Measurements from ENCODE around the gene CXCL1.

The CXCL1 gene

GRCh38 chr4:73842696-73843095, 26.5 kb upstream of the CXCL1 start:
- DNase-seq (ENCODE audit: low read depth): no peak
- TF ChIP-seq, protein P1, sequence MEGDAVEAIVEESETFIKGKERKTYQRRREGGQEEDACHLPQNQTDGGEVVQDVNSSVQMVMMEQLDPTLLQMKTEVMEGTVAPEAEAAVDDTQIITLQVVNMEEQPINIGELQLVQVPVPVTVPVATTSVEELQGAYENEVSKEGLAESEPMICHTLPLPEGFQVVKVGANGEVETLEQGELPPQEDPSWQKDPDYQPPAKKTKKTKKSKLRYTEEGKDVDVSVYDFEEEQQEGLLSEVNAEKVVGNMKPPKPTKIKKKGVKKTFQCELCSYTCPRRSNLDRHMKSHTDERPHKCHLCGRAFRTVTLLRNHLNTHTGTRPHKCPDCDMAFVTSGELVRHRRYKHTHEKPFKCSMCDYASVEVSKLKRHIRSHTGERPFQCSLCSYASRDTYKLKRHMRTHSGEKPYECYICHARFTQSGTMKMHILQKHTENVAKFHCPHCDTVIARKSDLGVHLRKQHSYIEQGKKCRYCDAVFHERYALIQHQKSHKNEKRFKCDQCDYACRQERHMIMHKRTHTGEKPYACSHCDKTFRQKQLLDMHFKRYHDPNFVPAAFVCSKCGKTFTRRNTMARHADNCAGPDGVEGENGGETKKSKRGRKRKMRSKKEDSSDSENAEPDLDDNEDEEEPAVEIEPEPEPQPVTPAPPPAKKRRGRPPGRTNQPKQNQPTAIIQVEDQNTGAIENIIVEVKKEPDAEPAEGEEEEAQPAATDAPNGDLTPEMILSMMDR (IDR thresholded peaks at IDR 0.05; ENCODE audit: low read depth, low read length, missing control alignments): no peak
- no peak overlapping the region for H3K4me3 ChIP-seq (ENCODE audit: low read depth, low read length)

DNA sequence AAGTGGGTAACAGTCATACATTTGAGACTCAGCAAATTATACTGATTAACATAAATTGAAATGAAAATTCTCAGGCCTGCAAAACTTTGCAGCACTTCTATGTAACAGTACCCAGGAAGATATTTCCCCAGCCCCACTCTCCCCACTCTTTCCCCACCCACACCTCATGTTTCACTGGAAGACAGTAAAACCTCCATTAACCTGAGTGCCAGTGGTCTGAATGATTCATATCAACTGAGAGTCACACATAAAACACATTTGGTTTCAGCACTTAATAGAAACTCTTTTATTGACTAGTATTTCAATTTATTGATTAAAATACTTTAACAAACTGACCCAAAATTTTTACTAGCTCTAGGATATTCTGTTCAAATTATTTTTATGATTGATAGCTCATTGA, 25.8 kb upstream of the CXCL1 start:
- DNase-seq (ENCODE audit: low read depth): no peak
- no peak overlapping the region for H3K4me3 ChIP-seq (ENCODE audit: low read depth, low read length)
- TF ChIP-seq, protein P1 (IDR thresholded peaks at IDR 0.05; ENCODE audit: low read depth, low read length, missing control alignments): no peak

- no peak overlapping the region for H3K4me3 ChIP-seq (ENCODE audit: low read depth, low read length)
- no peak for DNase-seq (ENCODE audit: low read depth)
- TF ChIP-seq, protein P1 (IDR thresholded peaks at IDR 0.05; ENCODE audit: low read depth, low read length, missing control alignments): no peak
Measured at GRCh38 chr4:73844345-73844744, 24.8 kb upstream of the CXCL1 start.

- H3K4me3 ChIP-seq (ENCODE audit: low read depth, low read length): no peak overlapping the region
- TF ChIP-seq, protein P1 (IDR thresholded peaks at IDR 0.05; ENCODE audit: low read depth, low read length, missing control alignments): no peak
- DNase-seq (ENCODE audit: low read depth): no peak
Measured at GRCh38 chr4:73844806-73845205, 24.4 kb upstream of the CXCL1 start.

DNA sequence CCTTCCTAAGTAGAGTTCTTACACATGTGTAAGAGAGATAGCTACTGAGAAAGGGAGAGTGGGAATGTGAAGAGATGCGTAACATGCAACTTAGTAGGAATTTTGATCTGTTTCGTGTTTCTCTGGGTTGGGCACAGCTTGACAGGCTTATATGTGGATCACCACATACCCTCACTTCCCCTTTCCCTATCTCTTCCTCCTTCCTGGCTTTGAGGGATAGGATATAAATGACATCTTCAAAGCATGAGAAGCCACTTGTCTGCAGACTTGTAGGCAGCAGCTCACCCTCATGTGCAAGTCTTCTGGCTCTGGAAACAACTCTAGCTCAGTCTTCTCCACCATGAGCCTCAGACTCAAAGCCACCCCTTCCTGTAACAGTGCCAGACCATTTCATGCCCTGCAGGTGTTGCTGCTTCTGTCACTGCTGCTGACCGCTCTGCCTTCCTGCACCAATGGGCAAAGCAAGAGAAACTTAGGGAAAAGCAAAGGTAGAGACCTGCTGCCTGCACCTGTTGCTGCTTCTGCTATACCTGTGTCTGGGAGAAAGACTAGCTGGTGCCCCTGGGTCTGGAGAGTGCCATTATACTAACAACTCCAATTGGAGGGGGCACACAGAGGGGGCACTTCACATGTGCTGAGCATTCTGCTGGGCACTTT, 21.5 kb upstream of the CXCL1 start:
- H3K4me3 ChIP-seq (ENCODE audit: low read depth, low read length): no peak overlapping the region
- TF ChIP-seq, protein P1 (IDR thresholded peaks at IDR 0.05; ENCODE audit: low read depth, low read length, missing control alignments): no peak
- DNase-seq (ENCODE audit: low read depth): no peak

DNA sequence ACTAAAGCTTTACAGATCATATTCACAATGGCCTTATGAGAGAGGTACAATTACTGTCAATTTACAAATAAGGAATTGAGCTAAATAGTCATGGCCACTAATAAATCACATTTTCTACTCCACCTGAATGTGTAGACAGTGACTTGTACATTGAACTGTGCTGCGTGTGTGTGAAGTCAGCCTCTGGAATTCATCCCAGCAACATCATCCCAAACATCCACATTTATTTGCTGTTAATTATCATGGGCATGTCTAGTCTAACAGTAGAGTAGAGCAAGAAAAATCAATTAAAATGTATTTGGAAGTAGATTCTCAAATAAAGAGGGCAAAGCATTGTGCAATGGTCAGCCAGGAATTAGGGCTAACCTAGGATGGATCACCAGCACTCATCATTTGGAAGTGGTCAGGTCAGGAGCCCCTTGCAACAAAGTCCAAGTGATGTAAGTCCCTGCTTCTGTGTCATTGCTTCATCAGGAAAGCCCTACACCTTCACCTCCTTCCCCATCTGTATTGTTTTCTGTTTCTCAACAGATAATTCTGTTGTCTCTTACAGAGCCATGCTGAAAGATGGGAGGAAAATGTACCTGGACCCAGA, 20.9 kb upstream of the CXCL1 start:
- DNase-seq (ENCODE audit: low read depth): no peak
- TF ChIP-seq, protein P1 (IDR thresholded peaks at IDR 0.05; ENCODE audit: low read depth, low read length, missing control alignments): no peak
- no peak overlapping the region for H3K4me3 ChIP-seq (ENCODE audit: low read depth, low read length)
